Panc1 (cell line): ENCODE data around the gene PUSL1. TPM values are rescaled to one million over a fixed set of nuclear protein-coding genes. Genes with fewer than 3 reads are reported as not detected.

Experiments
- ATAC-seq: fragments of 200-7000 bp; cut with Tn5 transposase; 2 replicates; pipeline ENCODE4 v1.9.1; 2020; ENCODE audit warnings: mild to moderate bottlenecking, moderate library complexity
- BruUV-seq: library from RNA; stranded (reverse); fragments of 400-500 nt; replicated peaks from 2 replicates; lab custom pipeline; 2021; lab: Mats Ljungman, UMichigan
- CTCF ChIA-PET: fragments of 300-600 bp; sonication (Branson Sonifier 250); formaldehyde crosslinking; loops from one replicate; lab custom pipeline; 2022; ENCODE audit warnings: antibody characterized with exemption; lab: Charles Lee
- POLR2A ChIA-PET: fragments of 300-600 bp; sonication (Branson Sonifier 250); formaldehyde crosslinking; loops from one replicate; lab custom pipeline; 2022; ENCODE audit warnings: antibody characterized with exemption; lab: Charles Lee
- DNase-seq: peaks from one replicate; pipeline ENCODE4 v3.0.0-alpha.2; 2010; ENCODE audit warnings: low read depth, low spot score
- H3K27ac ChIP-seq: 2 replicates; pipeline ENCODE4 v1.5.1; 2011; ENCODE audit warnings: mild to moderate bottlenecking, low read length, inconsistent platforms
- H3K27me3 ChIP-seq: fragments of 200-500 bp; sonication (Bioruptor generic); 2 replicates; pipeline ENCODE4 v1.6.0; 2014; ENCODE audit warnings: low read length, inconsistent platforms; ENCODE audit not compliant: control insufficient read depth, insufficient read depth
- H3K36me3 ChIP-seq: fragments of 200-500 bp; sonication (Bioruptor generic); 2 replicates; pipeline ENCODE4 v1.5.1; 2014; ENCODE audit warnings: inconsistent platforms, mild to moderate bottlenecking, low read length, moderate library complexity; ENCODE audit not compliant: control insufficient read depth, insufficient read depth
- H3K4me1 ChIP-seq: 2 replicates; pipeline ENCODE4 v1.5.1; 2011; ENCODE audit warnings: inconsistent platforms, mild to moderate bottlenecking, low read length, moderate library complexity; ENCODE audit not compliant: control insufficient read depth, insufficient read depth
- H3K4me3 ChIP-seq, 2 experiments: 2 replicates each; pipeline ENCODE4 v1.5.1; 2011 to 2012; ENCODE audit warnings: low read depth in 2 of 2, low read length in 2 of 2, mild to moderate bottlenecking in 2 of 2, inconsistent platforms in 1 of 2, moderate library complexity in 1 of 2
- H3K9me3 ChIP-seq: fragments of 200-500 bp; sonication (Bioruptor generic); 2 replicates; pipeline ENCODE4 v1.5.1; 2014; ENCODE audit warnings: low read depth, mild to moderate bottlenecking, inconsistent platforms, low read length, moderate library complexity; ENCODE audit not compliant: control insufficient read depth, insufficient read depth
- POLR2AphosphoS5 ChIP-seq: IDR thresholded peaks from 2 replicates; pipeline ENCODE4 v1.6.1; 2012; ENCODE audit warnings: mild to moderate bottlenecking, low read depth, low read length, moderate library complexity
- SIN3A ChIP-seq: IDR thresholded peaks from 2 replicates; pipeline ENCODE4 v1.6.1; 2012; ENCODE audit warnings: low read depth, mild to moderate bottlenecking, low read length, moderate library complexity, borderline replicate concordance; ENCODE audit not compliant: insufficient read depth
- TCF7L2 ChIP-seq: IDR thresholded peaks from 2 replicates; pipeline ENCODE4 v1.6.1; 2011; ENCODE audit warnings: mild to moderate bottlenecking, low read depth, low read length, inconsistent platforms
- in situ Hi-C: cut with HindIII; loops from 2 replicates; pipeline ENCODE4 v1.10.0; 2016; ENCODE audit warnings: low sequenced_read_pairs, low pct_unique_long_range_greater_than_20kb
- intact Hi-C: fragments of 100-400 bp; cut with micrococcal nuclease; formaldehyde crosslinking; loops from one replicate; pipeline ENCODE4 v1.10.0; 2022; ENCODE audit not compliant: unreplicated experiment
- total RNA-seq: library from RNA; stranded (reverse); gene quantifications from one replicate; pipeline ENCODE4 v1.2.1, GENCODE V29; 2021; ENCODE audit not compliant: unreplicated experiment
- TF ChIP-seq, protein P1 (sequence below): fragments of 450-650 bp; IDR thresholded peaks from 2 replicates; pipeline ENCODE4 v1.5.1; 2017; ENCODE audit warnings: mild to moderate bottlenecking
- TF ChIP-seq, protein P2 (sequence below), 2 experiments: IDR thresholded peaks; 2 replicates each; pipeline ENCODE4 v1.6.1; 2011 to 2012; ENCODE audit warnings: low read depth in 2 of 2, control low read depth in 1 of 2, low read length in 1 of 2, mild to moderate bottlenecking in 1 of 2, moderate library complexity in 1 of 2; ENCODE audit not compliant: insufficient read depth in 1 of 2

The PUSL1 gene
- total RNA-seq, 1 experiment from 2014 or later, result 46.9 TPM

GRCh38 chr1:1259540-1259939 lies 48.9 kb upstream of the PUSL1 start:
- Histone ChIP-seq H3K4me1 (no peaks in the 10 kb centered on the region), H3K4me3 (no peak overlapping the region), H3K9me3 (no peaks in the 10 kb centered on the region), H3K27me3 (no peaks in the 10 kb centered on the region), H3K27ac (no peak overlapping the region), H3K36me3 (no peaks in the 10 kb centered on the region; the same call in 1 of the 2 replicates)
- ATAC-seq (no peak), DNase-seq (no peak)
- intact Hi-C loops, result no loop called here
- in situ Hi-C loops, result no loop called here
- CTCF ChIA-PET, result no interaction called here
- BruUV-seq, result no TSS peak
- TF ChIP-seq, protein P1, sequence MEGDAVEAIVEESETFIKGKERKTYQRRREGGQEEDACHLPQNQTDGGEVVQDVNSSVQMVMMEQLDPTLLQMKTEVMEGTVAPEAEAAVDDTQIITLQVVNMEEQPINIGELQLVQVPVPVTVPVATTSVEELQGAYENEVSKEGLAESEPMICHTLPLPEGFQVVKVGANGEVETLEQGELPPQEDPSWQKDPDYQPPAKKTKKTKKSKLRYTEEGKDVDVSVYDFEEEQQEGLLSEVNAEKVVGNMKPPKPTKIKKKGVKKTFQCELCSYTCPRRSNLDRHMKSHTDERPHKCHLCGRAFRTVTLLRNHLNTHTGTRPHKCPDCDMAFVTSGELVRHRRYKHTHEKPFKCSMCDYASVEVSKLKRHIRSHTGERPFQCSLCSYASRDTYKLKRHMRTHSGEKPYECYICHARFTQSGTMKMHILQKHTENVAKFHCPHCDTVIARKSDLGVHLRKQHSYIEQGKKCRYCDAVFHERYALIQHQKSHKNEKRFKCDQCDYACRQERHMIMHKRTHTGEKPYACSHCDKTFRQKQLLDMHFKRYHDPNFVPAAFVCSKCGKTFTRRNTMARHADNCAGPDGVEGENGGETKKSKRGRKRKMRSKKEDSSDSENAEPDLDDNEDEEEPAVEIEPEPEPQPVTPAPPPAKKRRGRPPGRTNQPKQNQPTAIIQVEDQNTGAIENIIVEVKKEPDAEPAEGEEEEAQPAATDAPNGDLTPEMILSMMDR, result no peak
- no peak for TF ChIP-seq TCF7L2
- TF ChIP-seq POLR2AphosphoS5, result no peak
- no peak for TF ChIP-seq SIN3A
- TF ChIP-seq, protein P2, sequence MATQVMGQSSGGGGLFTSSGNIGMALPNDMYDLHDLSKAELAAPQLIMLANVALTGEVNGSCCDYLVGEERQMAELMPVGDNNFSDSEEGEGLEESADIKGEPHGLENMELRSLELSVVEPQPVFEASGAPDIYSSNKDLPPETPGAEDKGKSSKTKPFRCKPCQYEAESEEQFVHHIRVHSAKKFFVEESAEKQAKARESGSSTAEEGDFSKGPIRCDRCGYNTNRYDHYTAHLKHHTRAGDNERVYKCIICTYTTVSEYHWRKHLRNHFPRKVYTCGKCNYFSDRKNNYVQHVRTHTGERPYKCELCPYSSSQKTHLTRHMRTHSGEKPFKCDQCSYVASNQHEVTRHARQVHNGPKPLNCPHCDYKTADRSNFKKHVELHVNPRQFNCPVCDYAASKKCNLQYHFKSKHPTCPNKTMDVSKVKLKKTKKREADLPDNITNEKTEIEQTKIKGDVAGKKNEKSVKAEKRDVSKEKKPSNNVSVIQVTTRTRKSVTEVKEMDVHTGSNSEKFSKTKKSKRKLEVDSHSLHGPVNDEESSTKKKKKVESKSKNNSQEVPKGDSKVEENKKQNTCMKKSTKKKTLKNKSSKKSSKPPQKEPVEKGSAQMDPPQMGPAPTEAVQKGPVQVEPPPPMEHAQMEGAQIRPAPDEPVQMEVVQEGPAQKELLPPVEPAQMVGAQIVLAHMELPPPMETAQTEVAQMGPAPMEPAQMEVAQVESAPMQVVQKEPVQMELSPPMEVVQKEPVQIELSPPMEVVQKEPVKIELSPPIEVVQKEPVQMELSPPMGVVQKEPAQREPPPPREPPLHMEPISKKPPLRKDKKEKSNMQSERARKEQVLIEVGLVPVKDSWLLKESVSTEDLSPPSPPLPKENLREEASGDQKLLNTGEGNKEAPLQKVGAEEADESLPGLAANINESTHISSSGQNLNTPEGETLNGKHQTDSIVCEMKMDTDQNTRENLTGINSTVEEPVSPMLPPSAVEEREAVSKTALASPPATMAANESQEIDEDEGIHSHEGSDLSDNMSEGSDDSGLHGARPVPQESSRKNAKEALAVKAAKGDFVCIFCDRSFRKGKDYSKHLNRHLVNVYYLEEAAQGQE (IDR thresholded peaks at IDR 0.05; ENCODE audit: insufficient read depth in 1 of 2, low read depth in 2 of 2, low read length in 1 of 2), result no peak
- POLR2A ChIA-PET, result no interaction called here

GRCh38 chr1:1259951-1260600 lies 48.3 kb upstream of the PUSL1 start:
- Histone ChIP-seq H3K36me3 (no peaks in the 10 kb centered on the region; the same call in 1 of the 2 replicates), H3K9me3 (no peaks in the 10 kb centered on the region), H3K27me3 (no peaks in the 10 kb centered on the region), H3K27ac (no peak overlapping the region), H3K4me3 (no peak overlapping the region), H3K4me1 (no peaks in the 10 kb centered on the region)
- no peak for ATAC-seq
- no peak for TF ChIP-seq TCF7L2
- TF ChIP-seq, protein P1, result no peak
- TF ChIP-seq POLR2AphosphoS5, result no peak
- no peak for TF ChIP-seq SIN3A
- no peak for DNase-seq
- CTCF ChIA-PET, result no interaction called here
- BruUV-seq, result no TSS peak
- POLR2A ChIA-PET, result no interaction called here
- in situ Hi-C loops (no loop called here), intact Hi-C loops (no loop called here)
